ENCODE data around the gene OSBPL10.

The OSBPL10 gene

DNA sequence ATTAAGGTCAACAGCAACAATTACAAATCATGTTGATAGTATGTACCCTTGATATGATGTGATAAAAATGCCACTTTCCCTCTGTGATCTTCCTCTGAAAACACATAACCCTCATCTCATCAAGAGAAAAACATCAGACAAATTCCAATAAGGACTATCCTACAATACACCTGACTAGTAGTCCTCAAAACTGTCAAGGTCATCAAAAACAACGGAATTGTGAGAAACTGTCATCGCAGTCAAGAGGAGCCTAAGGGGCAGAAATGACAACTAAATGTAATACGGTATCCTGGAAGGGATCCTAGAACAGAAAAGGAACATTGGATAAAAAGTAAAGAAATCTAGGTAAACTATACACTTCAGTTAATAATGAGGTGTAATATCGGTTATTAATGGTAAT is 59.2 kb downstream of the OSBPL10 start:
- DNase-seq = no peak

DNA sequence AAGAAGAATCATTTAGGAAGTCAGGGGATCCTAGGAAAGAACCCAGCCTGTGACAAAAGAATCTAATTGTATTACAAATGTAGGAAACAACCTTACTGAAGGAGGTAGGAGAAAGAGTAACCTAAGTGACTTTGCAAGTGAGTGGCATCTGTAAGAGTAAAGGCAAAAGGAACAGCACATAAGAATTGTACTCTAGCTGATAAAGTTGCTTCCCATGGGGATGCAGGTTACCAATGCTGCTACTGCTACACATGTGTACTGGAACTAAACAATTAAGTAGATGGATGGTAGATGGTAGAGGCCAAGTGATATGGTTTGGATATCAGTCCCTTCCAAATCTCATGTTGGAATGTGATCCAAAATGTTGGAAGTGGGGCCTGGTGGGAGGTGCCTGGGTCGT is 60.8 kb downstream of the OSBPL10 start:
- no peak for DNase-seq

DNA sequence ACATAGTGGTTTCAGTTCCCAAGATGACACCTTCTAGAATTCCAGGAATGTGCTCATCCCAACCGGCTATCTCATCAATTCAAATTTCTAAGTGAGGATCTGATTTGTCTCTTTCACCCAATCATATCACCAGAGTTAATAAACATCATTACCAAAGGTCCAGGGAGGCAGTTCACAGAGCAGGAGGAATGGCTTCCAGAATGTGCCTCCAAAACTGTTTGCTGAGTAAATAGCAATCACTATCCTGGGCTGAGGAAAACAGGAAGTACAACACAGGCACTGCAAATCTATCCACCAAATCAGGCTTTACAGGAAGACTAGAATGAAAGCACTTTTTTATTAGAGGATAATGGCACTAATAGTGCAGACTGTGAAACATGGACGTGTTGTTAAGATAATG is 61.5 kb downstream of the OSBPL10 start:
- no peak for DNase-seq

DNA sequence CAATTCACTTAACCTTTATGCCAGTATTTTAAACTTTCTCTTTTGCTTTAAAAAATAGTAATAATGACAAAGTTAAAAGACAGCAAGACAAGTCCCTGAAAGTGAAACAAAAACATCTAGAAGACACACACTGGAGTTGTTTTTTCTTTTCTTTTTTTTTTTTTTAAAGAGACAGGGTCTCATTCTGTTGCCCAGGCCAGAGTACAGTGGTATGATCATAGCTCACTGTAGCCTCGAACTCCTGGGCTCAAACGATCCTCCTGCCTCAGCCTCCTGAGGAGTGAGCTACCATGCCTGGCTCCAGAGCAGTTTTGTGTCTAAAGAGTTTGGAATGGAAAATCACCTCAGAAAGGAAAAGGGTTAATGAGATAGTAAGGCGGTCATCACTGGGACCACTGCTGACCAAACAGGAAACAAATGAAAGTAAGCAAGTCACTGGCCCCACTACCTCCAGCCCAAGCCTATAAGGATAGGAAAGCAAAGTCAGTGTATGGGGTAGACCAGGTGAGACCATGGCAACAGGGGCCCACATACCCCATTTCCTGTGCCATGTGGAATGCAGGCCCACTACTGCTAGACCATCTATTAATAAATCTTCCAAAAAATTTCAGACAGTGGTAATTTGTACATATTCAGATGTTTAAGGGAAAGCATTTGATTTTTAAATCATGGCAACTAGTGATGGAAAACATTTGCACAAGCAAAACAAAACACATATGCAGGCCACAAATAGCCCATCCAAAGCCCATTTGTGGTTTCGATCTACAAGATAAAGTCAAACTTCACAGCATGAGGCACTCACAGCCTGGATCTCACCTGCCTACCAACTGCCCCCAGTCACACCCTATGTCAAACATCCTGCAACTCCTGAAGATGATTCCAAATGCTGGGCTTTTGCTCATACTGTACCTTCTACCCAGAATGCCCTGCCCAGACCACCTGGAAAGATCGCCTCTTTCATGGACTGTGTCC is 62.6 kb downstream of the OSBPL10 start:
- DNase-seq = no peak

DNA sequence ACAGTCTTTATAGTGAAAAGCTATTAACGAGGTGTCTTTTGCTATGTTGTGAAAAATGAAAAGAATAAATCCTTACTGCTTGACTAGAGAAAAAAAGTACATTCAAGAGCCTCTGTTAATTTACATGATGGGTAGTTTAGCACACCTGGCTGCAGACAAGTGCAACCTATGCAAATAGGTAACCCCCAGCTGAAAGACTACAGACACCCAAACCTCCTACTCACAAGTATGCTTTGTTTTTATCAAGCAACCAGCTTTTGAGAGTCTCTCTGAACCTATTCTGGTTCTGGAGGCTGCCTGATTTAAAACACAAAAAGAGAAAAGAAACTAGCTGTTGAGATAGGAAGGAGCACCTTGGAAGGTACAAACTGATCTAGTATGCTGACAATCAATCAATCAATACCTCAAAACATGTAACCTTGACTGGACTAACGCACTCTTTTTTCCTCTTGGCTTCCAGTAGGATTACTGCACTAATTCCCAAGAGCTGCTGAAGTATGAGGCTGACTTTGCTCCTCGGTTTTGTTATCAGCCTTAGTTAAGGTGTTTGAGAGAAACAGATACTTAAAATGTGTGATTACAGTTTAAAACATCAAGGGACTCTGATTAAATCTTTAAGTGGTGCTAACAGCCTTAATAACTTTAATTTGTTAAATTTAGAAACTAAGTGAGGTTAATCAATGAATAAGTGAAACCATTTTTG is 63.6 kb downstream of the OSBPL10 start:
- no peak for DNase-seq

DNA sequence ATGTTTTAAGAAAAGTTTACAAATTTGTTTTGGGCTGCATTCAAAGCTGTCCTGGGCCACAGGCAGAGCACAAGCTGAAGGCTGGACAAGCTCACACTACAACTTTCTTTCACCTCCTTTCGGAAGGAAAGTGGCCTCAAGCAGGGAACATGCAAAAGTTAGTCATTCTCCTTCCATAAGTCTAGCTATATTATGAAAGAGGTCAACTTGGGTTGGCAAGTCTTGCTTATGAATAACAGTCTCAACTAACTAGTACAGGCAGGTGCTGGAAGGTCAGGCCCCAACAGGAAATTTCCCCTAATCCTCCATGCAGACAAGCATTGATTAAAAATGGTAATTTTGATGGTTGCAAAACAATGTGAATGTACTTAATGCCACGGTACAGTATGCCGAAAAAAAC is 69.4 kb downstream of the OSBPL10 start:
- no peak for DNase-seq

DNA sequence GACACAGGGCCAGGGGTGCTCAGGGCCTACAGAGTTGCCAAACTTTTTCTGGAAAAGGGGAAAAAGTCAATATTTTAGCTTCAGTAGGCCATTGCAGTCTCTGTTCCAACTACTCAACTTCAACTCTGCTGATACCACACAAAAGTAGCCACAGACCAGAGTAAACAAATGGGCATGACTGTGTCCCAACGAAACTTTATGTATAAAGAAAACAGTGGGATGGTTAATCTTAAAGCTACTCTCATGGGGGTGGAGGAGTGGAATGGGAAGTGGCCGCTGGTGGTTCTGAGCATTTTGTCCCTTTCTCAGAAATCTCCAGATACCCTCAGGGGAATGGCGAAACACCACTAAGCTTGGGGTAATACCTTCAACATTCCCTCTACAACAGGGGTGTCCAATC is 69.9 kb downstream of the OSBPL10 start:
- DNase-seq = no peak

DNA sequence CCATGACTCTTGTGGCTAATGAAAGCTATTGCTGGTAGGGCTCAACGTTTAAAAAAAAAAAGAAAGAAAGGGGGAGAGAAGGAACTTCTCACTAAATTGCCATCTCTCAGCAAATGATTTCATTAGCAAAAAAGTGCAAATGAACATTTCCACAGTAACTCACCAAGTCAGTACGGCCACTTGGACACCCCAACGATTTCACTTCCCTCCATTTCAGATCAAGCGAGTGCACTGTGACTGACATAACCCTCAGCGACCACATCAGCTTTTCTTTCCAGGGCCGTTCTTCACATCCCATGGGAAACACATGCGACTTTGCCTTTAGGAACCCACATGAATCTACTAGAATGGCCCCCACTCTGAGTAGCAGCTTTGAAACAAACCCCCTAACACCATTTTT is 71.6 kb downstream of the OSBPL10 start:
- DNase-seq = no peak

DNA sequence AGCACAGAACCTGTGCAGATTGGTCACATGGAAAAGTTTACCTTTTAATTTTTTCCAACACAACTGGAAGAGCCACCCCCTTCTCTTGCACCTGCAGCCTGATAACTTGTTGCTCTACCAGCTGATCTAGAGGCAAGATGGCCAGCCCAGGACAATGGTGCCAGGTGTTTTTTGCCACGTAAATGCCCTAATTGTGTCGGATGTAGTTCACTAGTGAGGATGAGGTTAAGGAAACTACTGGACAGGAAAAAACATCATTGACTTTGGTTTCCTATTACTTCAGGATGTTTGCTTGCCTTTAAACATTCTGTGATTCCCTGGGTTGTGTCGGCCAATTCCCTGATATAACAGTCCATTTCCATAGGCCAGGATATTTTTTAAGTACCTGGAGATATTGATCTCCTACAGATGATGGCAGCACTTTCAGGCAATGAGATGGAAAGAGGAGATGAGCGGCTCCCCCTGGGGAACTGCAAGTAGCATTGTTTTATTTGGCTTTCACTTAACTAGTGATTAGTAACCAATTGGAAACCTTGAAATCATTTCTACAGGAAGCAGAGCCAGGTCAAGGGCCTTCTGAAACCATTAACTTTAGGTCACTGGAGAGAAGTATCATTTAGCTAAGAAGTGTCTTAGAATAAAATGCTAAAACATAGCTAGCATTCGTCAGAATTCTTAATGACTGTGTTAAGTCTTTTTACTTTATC is 72.5 kb downstream of the OSBPL10 start:
- no peak for DNase-seq

DNA sequence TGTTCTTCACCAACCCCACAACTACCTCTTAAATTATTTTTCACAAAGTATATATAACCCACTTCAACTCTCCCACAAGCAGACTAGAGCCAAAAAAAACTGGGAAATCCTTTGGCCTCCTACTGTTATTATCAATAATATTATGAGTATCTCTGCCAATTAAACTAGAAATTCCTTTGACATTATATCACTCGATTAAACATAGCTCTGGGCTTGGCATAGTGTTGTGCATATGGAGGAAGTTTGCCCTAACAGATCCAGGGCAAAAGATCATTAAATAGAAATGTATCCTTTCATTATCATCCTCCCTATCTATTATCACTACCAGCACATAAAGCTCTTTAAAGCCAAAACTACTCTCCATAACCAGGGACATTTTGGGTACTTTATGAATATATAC is 74.9 kb downstream of the OSBPL10 start:
- no peak for DNase-seq

DNA sequence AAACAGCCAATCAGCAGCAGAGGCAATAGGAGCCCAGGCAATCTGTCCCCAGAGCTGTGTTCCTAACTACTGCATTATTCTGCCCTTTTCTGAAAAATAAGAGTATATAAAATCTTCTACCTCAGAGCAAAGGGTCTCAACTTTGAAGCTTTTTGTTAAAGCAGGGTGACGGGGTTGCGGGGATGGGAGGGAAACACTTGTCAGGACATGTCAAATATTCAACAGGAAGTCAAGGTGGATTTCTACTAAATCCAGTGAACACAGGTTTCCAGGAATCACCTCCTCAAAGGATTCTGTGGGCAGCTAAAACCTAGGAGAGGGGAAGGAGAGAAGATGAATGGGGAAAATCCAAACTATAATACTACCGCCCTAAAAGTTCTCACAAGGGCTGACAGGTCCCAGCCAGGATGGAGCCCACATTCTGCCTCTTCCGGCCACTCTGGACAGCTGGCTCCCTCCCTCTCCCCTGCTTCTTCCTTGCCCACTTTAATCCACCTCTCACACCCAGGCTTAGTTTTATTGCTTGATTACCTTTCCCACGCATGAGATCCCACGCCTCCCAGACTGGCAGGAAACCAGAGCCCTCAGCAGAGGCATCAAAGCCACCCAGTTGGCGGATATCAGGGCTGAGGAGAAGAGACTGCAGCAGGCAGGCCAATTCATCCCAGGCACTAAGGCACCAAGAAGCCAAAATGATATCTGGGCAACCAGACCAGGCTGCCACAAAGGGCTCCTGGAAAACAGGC is 77.2 kb downstream of the OSBPL10 start:
- no peak for DNase-seq

DNA sequence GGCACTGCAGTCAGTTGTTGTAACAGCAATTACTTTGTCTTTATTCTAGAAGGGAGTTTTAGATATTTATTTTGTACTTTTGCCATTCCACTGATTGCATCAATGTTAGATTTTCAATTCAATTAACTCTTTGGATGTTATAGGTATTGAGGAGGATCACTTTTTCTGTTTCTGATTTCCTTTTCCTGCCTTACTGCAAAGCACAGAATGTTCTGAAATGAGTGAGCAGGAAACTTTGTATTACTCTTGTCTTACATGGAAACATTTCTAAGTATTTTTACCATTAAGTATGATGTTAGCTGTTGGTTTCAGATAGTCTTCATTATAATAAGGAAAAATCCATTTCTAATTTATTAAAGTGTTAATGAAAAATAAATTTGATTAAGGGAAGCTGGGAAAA is 80.5 kb downstream of the OSBPL10 start:
- DNase-seq = no peak

DNA sequence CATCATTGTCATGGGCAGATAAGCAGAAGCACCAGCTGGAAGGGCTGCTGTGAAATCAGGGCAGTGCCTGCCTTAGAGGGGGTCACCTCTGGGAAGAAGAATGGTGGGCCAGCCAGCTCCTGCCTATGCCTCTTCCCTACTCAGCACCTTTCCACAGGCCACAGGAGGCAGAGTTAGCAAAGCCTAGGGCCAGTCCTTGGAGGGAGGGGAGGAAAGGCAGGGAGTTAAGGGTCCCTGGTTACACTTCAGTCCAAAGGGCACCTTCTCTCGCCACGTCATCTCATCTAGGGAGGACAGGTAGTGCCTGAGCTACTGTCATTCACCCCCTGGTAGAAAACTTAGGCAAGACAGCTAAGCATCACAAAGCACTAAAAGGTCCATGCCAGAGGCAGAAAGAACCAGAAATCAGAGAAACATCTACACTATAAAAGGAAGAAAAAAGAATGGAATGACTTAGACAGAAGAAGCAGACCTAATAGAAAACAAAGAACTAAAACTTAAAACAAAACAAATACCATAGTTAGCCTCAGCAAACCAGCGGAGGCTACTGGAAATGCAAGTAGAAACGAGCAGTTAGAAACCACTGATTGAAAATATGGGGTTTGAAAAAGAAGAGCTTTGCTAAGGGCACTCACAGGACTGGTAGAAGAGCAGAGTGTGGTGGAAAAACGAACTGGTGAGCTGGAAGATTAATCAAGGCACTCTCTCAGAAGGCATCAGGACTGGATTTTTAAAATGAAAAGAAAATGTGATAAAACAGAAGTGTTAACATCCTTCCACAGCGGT is 84.2 kb downstream of the OSBPL10 start:
- DNase-seq = no peak

DNA sequence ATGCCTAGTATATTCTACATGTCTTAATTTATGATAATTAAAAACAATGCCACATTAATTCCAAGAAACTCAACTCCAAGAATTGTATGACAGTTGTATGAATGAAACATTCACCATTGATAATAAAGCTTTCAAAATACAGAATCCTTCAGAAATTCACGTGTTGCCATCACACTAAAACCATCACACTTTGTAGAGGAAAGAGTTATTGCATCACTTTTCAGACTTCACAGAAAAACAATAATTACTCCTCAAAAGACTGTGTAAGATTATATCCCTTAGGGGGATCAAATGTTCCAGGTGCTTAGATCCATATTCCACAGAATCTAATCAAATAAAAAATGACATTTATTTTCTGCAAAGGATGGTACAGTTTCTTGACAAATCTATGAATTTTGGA is 85.0 kb downstream of the OSBPL10 start:
- DNase-seq = no peak

DNA sequence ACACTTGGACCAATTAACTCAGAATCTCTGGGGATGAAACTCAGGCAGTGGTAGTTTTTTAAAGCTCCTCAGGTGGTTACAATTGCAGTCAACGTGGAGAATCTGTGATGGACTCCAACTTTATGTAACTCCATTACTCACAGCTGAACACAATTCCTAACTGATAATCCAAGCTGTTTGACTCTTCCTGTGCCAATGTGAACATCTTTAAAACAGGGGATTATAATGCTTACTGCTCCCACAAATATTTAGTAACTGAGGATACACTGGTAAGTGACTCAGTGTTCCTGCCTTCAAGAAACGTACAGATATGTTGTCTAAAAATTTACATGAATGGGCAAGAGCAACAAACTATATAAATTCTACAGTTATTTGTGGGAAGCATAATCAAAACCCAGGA is 85.6 kb downstream of the OSBPL10 start:
- DNase-seq = no peak

DNA sequence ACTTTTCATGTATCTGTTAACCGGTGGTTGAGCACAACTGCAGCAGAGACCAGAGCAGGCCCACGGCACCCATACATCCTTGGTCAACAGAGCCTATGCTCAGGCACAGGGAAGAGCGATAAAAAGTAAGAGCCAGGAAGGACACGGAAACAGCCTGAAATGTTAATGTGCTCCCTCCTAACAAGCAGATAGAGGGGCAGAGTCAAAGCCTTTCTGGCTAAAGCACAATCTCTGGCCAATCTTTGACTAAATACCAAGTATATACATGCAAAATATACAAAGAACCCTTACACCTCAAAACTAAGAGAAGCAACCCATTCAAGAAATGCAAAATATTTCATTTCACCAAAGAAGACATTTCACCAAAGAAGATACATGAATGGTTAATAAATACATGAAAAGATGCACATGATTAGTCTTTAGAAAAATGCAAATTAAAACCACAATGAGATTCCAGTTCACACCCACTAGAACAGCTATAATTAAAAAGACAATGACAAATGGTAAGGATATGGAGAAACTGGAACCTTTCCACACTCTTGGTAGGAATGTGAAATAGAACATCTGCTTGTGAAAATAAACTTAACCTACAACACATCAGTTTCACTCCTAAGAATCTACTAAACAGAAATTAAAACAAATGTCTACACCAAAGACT is 88.0 kb downstream of the OSBPL10 start:
- no peak for DNase-seq

DNA sequence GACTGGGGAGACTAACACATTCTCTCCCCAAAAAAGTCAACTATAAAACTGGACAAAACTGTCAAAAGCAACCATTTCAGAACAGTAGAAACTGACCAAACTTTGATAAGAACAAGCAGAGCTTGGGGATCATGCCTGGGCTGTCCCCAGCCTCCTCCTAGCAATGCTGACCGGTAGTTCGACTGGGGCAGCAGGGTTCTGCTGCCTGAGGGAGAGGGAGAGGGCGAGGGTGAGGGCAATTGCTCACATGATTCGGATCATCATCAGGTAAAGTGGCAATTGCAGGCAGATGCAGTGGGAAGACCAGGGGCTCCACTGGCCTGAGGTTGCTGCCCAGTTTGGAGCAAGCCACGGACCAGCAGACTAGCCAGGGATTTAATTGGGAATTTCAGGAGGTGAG is 88.6 kb downstream of the OSBPL10 start:
- DNase-seq = no peak

DNA sequence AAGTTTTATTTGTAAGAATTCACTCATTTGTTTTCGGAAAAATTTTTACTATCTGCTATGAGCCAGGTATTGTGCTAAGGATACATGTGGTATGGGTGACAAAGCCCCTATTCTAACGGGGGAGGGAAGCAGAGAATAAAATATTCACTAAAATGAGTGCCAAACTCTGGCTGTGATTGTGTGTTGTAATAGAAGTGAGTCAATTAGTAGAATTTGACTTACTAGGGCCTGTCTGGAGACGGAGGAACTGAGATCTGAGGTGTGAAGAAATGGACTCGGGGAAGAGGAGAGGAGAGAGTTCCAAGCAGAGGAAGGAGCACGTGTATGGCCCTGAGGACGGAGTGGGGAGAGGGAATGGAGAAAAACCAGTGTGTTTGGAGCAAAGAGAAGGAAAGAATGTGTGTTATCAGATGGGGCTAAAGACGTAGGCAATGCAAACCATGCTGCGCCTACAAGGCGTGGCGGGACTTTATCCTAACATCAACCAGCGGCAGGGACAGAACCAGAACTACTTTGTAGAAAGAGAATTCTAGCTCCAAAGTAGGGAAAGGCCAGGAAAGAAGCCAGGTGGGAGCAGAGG is 89.1 kb downstream of the OSBPL10 start:
- no peak for DNase-seq

DNA sequence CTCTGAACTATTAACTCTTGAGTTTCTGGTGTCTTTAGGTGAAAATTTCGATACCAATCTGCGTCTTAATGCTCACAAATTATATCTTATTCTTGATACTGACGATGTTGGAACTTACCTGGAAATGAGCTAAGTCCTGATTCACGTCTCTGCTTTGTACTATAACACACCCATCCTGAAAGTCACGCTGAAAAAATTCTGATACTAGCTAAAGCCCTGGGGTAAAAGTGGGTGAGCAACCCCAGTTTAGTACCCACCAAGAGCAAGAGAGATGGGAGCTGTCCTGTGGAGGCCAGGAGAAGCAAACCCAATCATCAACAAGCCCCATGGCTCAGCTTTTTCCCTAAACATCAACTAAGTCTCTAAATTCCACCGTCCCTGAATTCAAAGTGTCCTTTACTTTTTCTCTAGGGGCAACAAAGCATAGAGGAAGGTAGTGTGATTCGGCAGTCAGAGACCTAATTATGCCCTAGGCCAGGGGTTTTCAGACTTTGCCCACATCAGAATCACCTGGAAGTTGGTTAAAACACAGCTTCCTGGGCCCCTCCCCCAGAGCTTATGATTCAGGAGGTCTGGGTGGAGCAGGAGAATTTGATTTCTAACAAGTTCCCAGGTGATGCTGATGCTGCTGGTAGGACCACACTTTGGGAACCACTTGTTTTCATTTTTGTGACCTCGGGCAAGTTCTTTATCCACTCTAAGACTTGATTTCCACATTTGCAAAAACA is 90.2 kb downstream of the OSBPL10 start:
- no peak for DNase-seq

DNA sequence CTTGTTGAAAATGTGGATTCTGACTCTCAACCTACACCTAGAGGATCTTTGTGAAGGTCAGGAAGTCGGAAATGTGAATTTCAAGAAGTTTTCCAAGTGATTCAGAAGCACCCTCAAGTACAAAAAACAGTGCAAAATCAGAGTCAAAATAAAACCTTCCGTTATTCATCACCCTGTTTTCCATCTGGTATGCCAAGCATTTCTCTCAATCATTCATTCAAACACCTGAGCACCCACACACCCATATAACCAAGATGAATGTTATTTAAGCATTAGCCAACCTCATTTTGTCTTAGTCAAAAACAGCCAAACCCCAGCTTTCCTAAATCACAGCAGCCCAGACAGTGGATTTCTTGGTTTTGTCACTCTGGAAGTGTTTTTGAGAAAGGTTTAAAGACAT is 91.1 kb downstream of the OSBPL10 start:
- no peak for DNase-seq
